K562 (cell line): Measurements from ENCODE around the gene CCDC34. TPM values are rescaled to one million over a fixed set of nuclear protein-coding genes. Genes with fewer than 3 reads are reported as not detected.

Experiments used
- ZNF695 ChIP-seq: fragments of 450-650 bp; formaldehyde crosslinking; IDR thresholded peaks from 2 replicates; pipeline ENCODE4 v1.4.0; 2020; ENCODE audit warnings: mild to moderate bottlenecking, moderate library complexity
- polyA plus RNA-seq, 8 experiments: library from polyadenylated mRNA; depleted of rRNA in 4 of 8; stranded (reverse) in 5 of 8; unstranded in 3 of 8; fragments of >200 nt; fragmentation: Nextera tagmentation in 2 of 8; fragmentation: Illumina TruSeq in 1 of 8; extraction: Ambion mirVana in 2 of 8; extraction: Trizol in 1 of 8; gene quantifications; 2 replicates each; pipeline versions ENCODE4 v1.2.1 to v1.2.3, GENCODE V29; 2011 to 2014; ENCODE audit warnings: inconsistent platforms in 1 of 8, missing spikeins in 1 of 8
- total RNA-seq, 7 experiments: library from RNA; depleted of rRNA in 6 of 7; stranded (reverse); fragments of >200 nt in 6 of 7; fragmentation: Illumina TruSeq in 2 of 7; extraction: Trizol in 2 of 7; gene quantifications; 2 replicates each; pipeline versions ENCODE4 v1.2.1 to v1.2.3, GENCODE V29; 2011 to 2021; ENCODE audit warnings: low replicate concordance in 1 of 7
- TF ChIP-seq, protein P1 (sequence below): fragments of 200-600 bp; sonication (generic); IDR thresholded peaks from one replicate; pipeline ENCODE4 v1.6.1; 2012; ENCODE audit warnings: mild to moderate bottlenecking, low read depth, low read length, inconsistent platforms
- TF ChIP-seq, protein P2 (sequence below): fragments of 450-650 bp; formaldehyde crosslinking; conservative IDR thresholded peaks from 2 replicates; pipeline ENCODE4 v1.4.0; 2022; ENCODE audit warnings: mild to moderate bottlenecking, missing genetic modification characterization
- TF ChIP-seq, protein P3 (sequence below), 2 experiments: fragments of 450-650 bp in 1 of 2; sonication (generic) in 1 of 2; formaldehyde crosslinking in 1 of 2; IDR thresholded peaks in 1 of 2; conservative IDR thresholded peaks in 1 of 2; 2 replicates each; pipeline versions ENCODE4 v1.6.1 to v1.8.1; 2016 to 2023; ENCODE audit warnings: mild to moderate bottlenecking in 2 of 2, moderate library complexity in 2 of 2, inconsistent platforms in 1 of 2, missing genetic modification reagents in 1 of 2

The CCDC34 gene
- total and polyA plus RNA-seq, 9 of the 15 experiments (the other 6 are each of a cell fraction or from before 2014, with no cell fraction given): 6.2 to 42.0 (median 15.7) TPM

DNA sequence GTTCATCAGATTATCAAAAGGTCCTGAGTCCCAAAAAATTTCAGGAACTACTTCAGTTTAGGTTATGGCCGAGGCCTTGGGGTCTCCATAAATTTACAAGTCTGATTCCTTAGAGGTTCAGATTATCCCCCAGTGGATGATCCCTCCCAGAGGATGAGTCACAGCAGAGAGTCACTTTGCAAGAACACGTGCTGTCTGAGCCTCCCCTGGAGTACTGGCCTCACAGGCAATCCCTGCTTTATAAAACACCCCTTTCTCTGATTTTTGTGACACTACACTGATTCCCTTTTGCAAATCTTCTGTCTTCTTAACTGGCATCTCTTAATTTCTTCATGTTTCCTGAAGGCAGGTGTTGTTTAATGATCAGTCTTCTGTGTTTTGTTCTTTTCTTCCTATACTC is 45.3 kb downstream of the CCDC34 start (continued):
- TF ChIP-seq, protein P1, sequence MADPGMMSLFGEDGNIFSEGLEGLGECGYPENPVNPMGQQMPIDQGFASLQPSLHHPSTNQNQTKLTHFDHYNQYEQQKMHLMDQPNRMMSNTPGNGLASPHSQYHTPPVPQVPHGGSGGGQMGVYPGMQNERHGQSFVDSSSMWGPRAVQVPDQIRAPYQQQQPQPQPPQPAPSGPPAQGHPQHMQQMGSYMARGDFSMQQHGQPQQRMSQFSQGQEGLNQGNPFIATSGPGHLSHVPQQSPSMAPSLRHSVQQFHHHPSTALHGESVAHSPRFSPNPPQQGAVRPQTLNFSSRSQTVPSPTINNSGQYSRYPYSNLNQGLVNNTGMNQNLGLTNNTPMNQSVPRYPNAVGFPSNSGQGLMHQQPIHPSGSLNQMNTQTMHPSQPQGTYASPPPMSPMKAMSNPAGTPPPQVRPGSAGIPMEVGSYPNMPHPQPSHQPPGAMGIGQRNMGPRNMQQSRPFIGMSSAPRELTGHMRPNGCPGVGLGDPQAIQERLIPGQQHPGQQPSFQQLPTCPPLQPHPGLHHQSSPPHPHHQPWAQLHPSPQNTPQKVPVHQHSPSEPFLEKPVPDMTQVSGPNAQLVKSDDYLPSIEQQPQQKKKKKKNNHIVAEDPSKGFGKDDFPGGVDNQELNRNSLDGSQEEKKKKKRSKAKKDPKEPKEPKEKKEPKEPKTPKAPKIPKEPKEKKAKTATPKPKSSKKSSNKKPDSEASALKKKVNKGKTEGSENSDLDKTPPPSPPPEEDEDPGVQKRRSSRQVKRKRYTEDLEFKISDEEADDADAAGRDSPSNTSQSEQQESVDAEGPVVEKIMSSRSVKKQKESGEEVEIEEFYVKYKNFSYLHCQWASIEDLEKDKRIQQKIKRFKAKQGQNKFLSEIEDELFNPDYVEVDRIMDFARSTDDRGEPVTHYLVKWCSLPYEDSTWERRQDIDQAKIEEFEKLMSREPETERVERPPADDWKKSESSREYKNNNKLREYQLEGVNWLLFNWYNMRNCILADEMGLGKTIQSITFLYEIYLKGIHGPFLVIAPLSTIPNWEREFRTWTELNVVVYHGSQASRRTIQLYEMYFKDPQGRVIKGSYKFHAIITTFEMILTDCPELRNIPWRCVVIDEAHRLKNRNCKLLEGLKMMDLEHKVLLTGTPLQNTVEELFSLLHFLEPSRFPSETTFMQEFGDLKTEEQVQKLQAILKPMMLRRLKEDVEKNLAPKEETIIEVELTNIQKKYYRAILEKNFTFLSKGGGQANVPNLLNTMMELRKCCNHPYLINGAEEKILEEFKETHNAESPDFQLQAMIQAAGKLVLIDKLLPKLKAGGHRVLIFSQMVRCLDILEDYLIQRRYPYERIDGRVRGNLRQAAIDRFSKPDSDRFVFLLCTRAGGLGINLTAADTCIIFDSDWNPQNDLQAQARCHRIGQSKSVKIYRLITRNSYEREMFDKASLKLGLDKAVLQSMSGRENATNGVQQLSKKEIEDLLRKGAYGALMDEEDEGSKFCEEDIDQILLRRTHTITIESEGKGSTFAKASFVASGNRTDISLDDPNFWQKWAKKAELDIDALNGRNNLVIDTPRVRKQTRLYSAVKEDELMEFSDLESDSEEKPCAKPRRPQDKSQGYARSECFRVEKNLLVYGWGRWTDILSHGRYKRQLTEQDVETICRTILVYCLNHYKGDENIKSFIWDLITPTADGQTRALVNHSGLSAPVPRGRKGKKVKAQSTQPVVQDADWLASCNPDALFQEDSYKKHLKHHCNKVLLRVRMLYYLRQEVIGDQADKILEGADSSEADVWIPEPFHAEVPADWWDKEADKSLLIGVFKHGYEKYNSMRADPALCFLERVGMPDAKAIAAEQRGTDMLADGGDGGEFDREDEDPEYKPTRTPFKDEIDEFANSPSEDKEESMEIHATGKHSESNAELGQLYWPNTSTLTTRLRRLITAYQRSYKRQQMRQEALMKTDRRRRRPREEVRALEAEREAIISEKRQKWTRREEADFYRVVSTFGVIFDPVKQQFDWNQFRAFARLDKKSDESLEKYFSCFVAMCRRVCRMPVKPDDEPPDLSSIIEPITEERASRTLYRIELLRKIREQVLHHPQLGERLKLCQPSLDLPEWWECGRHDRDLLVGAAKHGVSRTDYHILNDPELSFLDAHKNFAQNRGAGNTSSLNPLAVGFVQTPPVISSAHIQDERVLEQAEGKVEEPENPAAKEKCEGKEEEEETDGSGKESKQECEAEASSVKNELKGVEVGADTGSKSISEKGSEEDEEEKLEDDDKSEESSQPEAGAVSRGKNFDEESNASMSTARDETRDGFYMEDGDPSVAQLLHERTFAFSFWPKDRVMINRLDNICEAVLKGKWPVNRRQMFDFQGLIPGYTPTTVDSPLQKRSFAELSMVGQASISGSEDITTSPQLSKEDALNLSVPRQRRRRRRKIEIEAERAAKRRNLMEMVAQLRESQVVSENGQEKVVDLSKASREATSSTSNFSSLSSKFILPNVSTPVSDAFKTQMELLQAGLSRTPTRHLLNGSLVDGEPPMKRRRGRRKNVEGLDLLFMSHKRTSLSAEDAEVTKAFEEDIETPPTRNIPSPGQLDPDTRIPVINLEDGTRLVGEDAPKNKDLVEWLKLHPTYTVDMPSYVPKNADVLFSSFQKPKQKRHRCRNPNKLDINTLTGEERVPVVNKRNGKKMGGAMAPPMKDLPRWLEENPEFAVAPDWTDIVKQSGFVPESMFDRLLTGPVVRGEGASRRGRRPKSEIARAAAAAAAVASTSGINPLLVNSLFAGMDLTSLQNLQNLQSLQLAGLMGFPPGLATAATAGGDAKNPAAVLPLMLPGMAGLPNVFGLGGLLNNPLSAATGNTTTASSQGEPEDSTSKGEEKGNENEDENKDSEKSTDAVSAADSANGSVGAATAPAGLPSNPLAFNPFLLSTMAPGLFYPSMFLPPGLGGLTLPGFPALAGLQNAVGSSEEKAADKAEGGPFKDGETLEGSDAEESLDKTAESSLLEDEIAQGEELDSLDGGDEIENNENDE: no peak
- TF ChIP-seq, protein P2, sequence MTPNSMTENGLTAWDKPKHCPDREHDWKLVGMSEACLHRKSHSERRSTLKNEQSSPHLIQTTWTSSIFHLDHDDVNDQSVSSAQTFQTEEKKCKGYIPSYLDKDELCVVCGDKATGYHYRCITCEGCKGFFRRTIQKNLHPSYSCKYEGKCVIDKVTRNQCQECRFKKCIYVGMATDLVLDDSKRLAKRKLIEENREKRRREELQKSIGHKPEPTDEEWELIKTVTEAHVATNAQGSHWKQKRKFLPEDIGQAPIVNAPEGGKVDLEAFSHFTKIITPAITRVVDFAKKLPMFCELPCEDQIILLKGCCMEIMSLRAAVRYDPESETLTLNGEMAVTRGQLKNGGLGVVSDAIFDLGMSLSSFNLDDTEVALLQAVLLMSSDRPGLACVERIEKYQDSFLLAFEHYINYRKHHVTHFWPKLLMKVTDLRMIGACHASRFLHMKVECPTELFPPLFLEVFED (CRISPR knock-in tag): no peak
- no peak for TF ChIP-seq ZNF695 (CRISPR knock-in tag)
- TF ChIP-seq, protein P3, sequence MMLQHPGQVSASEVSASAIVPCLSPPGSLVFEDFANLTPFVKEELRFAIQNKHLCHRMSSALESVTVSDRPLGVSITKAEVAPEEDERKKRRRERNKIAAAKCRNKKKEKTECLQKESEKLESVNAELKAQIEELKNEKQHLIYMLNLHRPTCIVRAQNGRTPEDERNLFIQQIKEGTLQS (IDR thresholded peaks at IDR 0.05): peak; percentile 71
- TF ChIP-seq, protein P3 (CRISPR knock-in tag; conservative IDR thresholded peaks at IDR 0.05): no peak
